HT1080 (cell line): ENCODE results near the gene MUC12. TPM values are rescaled to one million over a fixed set of nuclear protein-coding genes. Genes with fewer than 3 reads are reported as not detected.
A peak's percentile ranks its signal among the peaks of the same experiment; 100 is the strongest.
"Not testable (repeated sequence)": the region's sequence is repeated elsewhere in the genome, so short reads cannot be mapped to it uniquely, and the experiment has no call there.

ENCODE experiments used
- DNase-seq: peaks from one replicate; pipeline ENCODE4 v3.0.0-alpha.2; 2015; ENCODE audit warnings: low read depth
- total RNA-seq: library from RNA; depleted of rRNA; stranded (reverse); fragments of >200 nt; shearing (Covaris generic); gene quantifications from 2 replicates; pipeline ENCODE4 v1.2.3, GENCODE V29; 2014

Gene MUC12
- total RNA-seq, 1 experiment from 2014 or later: not detected

DNA sequence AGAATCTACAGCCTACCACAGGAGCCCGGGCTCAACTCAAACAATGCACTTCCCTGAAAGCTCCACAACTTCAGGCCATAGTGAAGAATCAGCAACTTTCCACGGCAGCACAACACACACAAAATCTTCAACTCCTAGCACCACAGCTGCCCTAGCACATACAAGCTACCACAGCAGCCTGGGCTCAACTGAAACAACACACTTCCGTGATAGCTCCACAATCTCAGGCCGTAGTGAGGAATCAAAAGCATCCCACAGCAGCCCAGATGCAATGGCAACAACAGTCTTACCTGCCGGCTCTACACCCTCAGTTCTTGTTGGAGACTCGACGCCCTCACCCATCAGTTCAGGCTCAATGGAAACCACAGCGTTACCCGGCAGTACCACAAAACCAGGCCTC lies 22.3 kb downstream of the MUC12 start:
- DNase-seq: no peak

DNA sequence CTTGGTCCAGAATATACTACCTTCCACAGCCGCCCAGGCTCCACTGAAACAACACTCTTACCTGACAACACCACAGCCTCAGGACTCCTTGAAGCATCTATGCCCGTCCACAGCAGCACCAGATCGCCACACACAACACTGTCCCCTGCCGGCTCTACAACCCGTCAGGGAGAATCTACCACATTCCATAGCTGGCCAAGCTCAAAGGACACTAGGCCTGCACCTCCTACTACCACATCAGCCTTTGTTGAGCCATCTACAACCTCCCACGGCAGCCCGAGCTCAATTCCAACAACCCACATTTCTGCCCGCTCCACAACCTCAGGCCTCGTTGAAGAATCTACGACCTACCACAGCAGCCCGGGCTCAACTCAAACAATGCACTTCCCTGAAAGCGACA lies 22.9 kb downstream of the MUC12 start:
- not testable (repeated sequence) for DNase-seq

DNA sequence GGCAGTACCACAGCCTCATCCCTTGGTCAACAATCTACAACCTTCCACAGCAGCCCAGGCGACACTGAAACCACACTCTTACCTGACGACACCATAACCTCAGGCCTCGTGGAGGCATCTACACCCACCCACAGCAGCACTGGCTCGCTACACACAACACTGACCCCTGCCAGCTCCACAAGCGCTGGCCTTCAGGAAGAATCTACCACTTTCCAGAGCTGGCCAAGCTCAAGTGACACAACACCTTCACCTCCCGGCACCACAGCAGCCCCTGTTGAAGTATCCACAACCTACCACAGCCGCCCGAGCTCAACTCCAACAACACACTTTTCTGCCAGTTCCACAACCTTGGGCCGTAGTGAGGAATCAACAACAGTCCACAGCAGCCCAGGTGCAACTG lies 25.3 kb downstream of the MUC12 start:
- not testable (repeated sequence) for DNase-seq

DNA sequence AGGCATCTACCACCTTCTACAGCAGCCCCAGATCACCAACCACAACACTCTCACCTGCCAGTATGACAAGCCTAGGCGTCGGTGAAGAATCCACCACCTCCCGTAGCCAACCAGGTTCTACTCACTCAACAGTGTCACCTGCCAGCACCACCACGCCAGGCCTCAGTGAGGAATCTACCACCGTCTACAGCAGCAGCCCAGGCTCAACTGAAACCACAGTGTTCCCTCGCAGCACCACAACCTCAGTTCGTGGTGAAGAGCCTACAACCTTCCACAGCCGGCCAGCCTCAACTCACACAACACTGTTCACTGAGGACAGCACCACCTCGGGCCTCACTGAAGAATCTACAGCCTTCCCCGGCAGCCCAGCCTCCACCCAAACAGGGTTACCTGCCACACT lies 29.2 kb downstream of the MUC12 start:
- DNase-seq: not testable (repeated sequence)

DNA sequence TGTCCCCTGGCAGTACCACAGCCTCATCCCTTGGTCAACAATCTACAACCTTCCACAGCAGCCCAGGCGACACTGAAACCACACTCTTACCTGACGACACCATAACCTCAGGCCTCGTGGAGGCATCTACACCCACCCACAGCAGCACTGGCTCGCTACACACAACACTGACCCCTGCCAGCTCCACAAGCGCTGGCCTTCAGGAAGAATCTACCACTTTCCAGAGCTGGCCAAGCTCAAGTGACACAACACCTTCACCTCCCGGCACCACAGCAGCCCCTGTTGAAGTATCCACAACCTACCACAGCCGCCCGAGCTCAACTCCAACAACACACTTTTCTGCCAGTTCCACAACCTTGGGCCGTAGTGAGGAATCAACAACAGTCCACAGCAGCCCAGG lies 30.0 kb downstream of the MUC12 start:
- DNase-seq: not testable (repeated sequence)

DNA sequence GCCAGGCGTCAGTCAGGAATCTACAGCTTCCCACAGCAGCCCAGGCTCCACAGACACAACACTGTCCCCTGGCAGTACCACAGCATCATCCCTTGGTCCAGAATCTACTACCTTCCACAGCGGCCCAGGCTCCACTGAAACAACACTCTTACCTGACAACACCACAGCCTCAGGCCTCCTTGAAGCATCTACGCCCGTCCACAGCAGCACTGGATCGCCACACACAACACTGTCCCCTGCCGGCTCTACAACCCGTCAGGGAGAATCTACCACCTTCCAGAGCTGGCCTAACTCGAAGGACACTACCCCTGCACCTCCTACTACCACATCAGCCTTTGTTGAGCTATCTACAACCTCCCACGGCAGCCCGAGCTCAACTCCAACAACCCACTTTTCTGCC lies 30.7 kb downstream of the MUC12 start:
- DNase-seq: not testable (repeated sequence)

DNA sequence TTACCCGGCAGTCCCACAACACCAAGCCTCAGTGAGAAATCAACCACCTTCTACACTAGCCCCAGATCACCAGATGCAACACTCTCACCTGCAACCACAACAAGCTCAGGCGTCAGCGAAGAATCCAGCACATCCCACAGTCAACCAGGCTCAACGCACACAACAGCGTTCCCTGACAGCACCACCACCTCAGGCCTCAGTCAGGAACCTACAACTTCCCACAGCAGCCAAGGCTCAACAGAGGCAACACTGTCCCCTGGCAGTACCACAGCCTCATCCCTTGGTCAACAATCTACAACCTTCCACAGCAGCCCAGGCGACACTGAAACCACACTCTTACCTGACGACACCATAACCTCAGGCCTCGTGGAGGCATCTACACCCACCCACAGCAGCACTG lies 33.0 kb downstream of the MUC12 start:
- not testable (repeated sequence) for DNase-seq

DNA sequence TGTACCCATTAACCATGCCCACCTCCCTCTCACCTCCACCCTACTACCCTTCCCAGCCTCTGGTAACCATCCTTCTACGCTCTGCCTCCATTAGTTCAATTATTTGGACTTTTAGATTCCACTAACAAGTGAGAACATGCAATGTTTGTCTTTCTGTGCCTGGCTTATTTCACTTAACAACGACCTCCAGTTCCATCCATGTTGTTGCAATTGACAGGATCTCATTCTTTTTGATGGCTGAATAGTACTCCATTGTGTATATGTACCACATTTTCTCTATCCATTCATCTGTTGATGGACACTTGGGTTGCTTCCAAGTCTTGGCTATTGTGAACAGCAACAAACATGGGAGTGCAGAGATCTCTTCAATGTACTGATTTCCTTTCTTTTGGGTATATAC lies 38.0 kb downstream of the MUC12 start:
- not testable (repeated sequence) for DNase-seq

DNA sequence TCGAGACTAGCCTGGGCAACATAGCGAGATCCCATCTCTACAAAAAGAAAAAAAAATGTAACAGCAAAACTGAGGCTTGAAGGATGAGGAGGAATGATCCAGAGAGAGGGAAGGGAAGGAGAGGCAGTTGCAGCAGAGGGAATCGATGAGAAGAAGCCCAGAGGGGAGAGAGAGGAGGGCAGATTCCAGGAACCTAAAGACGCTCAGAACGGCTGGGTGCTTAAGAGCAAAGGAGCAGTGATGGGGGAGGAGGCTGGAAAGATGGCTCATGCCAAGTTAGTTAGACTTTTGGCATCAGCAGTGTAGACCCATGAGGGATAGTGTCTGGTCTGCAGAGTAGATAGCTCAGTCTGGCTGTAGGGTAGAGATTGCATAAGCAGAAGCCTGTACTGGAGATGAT lies 40.3 kb downstream of the MUC12 start:
- DNase-seq: no peak

DNA sequence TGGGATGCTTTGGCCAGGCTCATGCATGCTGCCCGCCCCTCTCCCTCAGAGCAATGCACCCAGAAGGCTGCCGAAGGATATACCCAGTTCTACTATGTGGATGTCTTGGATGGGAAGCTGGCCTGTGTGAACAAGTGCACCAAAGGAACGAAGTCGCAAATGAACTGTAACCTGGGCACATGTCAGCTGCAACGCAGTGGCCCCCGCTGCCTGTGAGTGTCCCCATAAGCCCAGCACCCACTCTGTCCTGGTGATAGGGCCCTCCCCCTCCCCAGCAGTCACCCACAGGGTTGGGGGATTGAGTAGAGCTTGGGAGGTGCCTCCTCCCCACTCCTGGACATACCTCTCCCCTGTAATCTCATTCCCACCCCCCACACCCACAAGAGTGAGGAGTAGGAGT lies 43.6 kb downstream of the MUC12 start:
- no peak for DNase-seq

DNA sequence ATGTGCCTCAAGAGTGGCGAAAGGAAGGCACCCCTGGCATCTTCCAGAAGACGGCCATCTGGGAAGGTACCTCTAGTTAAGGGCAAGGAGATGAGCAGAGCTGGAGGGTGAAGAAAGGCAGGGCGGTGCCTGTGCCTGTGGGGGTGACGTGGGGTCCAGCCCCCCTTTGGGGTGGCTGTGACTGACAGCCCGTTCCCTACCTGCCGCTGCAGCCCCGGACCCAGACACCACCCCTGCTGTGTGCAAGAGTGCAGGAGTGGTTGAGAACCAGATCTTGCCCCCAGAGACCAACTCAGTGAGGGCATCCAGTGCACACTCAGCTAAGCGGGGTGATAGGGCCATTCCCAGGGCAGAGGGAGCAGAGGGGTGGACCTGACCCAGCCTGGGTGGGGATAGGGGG lies 46.3 kb downstream of the MUC12 start:
- DNase-seq: no peak

DNA sequence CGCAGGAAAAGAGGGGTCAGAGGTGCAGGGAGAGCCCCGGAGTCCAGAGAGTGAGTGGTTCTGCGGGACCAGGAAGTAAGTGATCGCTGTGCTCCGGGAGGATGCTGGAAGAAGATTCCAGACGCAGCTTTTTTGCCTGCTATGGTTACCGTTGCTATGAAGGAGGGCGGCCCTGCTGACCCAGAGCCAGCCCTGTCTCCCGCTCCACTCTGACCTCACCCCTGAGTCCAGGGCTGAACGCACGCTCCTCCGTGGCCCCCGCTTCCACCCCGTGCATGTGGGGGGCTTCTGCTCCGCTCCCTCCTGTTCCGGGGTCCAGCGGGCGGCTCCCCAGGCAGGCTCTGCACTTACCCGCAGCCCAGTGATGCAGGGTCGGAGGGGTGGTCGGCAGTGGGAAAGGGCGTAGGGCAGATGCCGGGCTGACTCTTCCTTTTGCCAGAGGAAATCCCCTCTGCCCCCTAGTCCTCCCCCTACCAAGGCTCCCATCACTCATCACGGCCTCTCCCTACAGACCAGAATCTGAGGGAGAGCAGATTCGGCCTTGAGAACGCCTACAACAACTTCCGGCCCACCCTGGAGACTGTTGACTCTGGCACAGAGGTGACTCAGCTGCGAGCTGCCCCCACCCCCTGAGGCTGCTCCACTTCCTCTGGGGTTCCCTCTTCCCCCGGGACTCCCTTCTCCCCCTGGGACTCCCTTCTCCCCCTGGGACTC lies 47.9 kb downstream of the MUC12 start:
- DNase-seq: peak; percentile 79

DNA sequence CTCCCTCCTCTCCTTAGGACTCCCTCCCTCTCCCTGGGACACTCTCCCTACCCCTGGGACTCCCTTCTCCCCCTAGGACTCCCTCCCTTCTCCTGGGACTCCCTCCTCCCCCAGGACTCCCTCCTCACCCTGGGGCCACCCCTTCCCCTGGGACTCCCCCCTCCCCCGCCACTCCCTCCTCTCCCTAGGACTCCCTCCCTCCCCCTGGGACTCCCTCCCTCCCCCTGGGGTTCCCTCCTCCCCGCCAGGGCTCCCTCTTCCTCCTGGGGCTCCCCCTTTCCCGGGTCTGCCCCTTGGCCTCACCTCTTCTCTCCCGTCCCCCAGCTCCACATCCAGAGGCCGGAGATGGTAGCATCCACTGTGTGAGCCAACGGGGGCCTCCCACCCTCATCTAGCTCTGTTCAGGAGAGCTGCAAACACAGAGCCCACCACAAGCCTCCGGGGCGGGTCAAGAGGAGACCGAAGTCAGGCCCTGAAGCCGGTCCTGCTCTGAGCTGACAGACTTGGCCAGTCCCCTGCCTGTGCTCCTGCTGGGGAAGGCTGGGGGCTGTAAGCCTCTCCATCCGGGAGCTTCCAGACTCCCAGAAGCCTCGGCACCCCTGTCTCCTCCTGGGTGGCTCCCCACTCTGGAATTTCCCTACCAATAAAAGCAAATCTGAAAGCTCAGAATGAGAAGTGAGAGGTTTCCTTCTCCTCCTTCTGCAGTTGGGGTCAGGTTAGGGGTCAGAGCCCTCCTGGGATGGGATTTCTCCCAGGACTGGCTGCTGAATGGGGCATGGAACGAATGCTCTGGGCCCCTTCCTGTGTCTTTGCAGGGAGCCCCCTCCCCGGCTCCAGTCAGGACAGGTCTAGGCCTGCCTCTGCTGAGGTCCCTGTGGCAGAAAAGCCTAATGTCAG lies 49.2 kb downstream of the MUC12 start:
- DNase-seq: no peak

DNA sequence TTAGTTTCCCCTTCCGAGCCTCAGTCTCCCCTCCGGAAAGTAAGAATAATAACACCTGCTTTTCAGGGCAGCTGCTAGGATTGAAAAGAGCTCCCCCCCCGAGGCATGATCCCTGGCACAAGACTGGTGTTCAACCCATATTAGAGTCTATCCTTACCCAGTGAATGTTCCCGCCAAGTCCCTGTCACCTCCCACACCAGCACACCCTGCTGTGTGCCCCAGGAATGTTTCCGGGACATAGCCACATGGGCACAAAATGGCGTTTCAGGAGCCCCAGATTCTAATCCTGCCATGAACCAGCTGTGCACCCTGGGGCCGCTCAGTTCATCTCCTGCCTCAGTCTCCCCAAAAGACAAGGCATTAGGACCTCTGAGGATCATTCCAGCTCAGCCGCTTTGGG lies 51.1 kb downstream of the MUC12 start:
- DNase-seq: no peak

DNA sequence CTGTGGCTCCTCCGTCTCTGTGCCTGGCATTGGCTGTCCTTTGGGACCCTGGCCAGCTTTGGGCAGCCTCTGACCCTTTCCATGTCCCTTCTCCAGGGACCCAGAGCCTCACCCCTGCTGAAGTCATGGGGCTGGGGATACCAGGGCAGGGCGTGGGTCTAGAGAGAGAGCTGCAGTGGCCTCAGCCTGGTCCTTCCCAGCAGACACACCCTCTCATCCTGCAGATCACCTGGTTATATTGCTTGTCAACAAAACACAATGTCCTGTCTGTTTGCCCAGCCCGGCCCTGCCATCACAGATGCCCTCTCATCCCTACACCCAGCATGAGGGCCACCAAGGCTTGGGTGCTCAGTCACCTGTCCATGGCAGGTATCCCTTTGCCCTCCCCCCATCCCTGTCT lies 52.3 kb downstream of the MUC12 start:
- DNase-seq: no peak

DNA sequence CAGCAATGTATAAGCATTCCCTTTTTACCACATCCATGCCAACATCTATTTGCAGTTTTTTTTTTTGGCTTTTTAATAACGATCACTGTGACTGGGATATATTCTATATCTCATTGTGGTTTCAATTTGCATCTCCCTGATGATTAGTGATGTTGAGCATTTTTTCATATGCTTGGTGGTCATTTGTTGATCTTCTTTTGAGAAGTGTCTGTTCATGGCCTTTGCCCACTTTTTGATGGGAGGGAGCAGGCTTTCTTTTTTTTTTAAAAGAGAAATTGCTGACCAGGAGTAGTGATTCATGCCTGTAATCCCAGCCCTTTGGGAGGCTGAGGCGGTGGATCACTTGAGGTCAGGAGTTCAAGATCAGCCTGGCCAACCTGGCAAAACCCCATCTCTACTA lies 54.5 kb downstream of the MUC12 start:
- no peak for DNase-seq

DNA sequence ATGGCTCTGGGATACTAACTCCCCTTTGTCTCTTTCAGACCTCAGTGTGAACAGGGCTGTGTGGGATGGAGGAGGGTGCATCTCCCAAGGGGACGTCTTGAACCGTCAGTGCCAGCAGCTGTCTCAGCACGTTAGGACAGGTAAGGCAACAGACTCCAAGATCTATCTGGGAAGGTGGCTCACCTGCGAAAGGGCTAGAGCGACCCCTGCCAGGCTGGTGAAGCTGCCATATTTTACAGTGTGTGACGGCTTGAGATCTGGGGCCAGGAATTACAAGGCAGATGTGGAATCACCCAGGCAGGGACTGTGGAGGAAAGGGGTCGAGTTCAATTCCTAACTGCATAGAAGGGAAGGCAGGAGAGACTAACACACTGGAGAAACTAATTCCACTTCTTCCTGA lies 61.7 kb downstream of the MUC12 start:
- DNase-seq: no peak

DNA sequence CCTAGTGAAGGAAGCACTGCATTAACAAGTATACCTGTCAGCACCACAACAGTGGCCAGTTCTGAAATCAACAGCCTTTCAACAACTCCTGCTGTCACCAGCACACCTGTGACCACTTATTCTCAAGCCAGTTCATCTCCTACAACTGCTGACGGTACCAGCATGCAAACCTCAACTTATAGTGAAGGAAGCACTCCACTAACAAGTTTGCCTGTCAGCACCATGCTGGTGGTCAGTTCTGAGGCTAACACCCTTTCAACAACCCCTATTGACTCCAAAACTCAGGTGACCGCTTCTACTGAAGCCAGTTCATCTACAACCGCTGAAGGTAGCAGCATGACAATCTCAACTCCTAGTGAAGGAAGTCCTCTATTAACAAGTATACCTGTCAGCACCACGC lies 66.6 kb downstream of the MUC12 start:
- no peak for DNase-seq

DNA sequence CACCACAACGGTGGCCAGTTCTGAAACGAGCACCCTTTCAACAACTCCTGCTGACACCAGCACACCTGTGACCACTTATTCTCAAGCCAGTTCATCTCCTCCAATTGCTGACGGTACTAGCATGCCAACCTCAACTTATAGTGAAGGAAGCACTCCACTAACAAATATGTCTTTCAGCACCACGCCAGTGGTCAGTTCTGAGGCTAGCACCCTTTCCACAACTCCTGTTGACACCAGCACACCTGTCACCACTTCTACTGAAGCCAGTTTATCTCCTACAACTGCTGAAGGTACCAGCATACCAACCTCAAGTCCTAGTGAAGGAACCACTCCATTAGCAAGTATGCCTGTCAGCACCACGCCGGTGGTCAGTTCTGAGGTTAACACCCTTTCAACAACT lies 71.9 kb downstream of the MUC12 start:
- DNase-seq: not testable (repeated sequence)

DNA sequence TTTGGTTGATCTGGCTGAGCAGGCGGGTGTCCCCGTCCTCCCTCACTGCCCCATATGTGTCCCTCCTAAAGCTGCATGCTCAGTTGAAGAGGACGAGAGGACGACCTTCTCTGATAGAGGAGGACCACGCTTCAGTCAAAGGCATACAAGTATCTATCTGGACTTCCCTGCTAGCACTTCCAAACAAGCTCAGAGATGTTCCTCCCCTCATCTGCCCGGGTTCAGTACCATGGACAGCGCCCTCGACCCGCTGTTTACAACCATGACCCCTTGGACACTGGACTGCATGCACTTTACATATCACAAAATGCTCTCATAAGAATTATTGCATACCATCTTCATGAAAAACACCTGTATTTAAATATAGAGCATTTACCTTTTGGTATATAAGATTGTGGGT lies 89.0 kb downstream of the MUC12 start:
- DNase-seq: no peak

DNA sequence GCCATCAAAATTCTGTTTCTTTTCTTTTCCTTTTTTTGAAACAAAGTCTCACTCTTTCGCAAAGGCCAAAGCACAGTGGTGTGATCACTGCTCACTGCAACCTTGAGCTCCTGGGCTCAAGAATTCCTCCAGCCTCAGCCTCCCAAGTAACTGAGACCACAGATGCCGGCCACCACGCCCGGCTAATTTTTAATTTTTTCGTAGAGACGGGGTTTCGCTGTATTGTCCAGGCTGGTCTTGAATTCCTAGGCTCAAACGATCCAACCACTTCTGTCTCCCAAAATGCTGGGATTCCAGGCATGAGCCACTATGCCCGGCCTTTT lies 90.2 kb downstream of the MUC12 start:
- no peak for DNase-seq

DNA sequence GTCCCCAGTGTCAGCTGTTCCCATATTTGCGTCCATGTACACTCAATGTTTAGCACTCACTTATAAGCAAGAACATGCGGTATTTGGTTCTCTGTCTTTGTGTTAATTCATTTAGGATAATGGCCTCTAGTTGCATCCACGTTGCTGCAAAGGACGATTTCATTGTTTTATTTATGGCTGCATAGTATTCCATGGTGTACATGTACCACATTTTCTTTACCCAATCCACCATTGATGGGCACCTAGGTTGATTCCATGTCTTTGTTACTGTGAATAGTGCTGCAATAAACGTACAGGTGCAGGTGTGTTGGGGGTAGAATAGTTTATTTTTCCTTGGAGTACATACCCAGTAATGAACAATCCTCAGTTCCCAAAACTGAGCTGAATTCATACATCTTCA lies 91.6 kb downstream of the MUC12 start:
- no peak for DNase-seq

DNA sequence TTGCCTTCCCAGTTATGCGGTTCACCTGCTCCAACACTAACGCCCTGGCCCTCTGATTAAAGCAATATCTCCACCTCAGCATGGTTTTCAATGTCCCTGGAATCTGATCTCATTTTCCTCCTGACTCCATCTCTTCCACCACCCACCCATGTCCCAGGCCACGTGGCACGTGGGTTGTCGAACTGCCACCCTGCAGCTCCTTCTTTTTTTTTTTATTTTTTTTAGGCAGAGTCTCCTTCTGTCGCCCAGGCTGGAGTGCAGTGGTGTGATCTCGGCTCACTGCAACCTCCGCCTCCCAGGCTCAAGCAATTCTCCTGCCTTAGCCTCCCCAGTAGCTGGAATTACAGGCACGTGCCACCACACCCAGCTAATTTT lies 94.8 kb downstream of the MUC12 start:
- not testable (repeated sequence) for DNase-seq
